ENCODE results near the gene DCK. TPM values are rescaled to one million over a fixed set of nuclear protein-coding genes. Genes with fewer than 3 reads are reported as not detected.
"Not testable (repeated sequence)": the region's sequence is repeated elsewhere in the genome, so short reads cannot be mapped to it uniquely, and the experiment has no call there.

Gene DCK
- total and polyA plus RNA-seq, 2 experiments from 2014 or later = 33.1 to 40.3 TPM

DNA sequence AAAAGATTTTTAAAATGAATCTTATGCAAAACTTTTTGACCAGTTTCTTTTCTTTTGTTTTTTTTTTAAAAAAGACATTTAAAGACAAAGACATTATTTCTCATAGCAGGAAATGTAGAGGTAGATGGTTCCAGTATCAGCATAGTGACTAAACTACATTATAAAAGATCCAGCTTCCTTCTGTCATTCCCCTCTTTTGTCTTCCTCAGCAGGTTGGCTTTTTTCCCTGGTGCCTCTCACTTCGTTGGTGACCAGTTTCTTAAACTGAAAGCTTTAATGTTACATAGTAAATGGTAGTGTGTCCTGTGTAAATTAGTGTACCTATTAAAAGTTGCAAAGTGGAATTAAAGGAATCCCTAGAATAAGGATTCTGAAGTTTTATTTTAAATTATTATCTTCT, 36.1 kb downstream of the DCK start:
- in situ Hi-C loops (cut with MboI) = no loop called here
- 11 to 17% methylated on average over 1 of the region's 1 CpG for WGBS, 2 experiments (ENCODE audit: low coverage in 1 of 2, low lambda C conversion rate in 2 of 2, missing lambda C conversion rate in 2 of 2)
- peak overlapping the region; percentile 10; the same call in 1 of the 2 replicates for H3K27ac ChIP-seq
- H3K27me3 ChIP-seq (replicated peaks; ENCODE audit: insufficient read depth) = no peaks in the 10 kb centered on the region
- H3K9ac ChIP-seq = no peak overlapping the region
- 0 out of 2 replicates have a peak, but pooled peaks cover 7% of the 10 kb centered on the region for H3K36me3 ChIP-seq (ENCODE audit: low read depth)
- H3K9me2 ChIP-seq (ENCODE audit: insufficient read depth) = no peaks in the 10 kb centered on the region
- H3K79me2 ChIP-seq (ENCODE audit: insufficient read depth) = peaks cover 12% of the 10 kb centered on the region
- peak overlapping the region; percentile 37 for H3K4me2 ChIP-seq (ENCODE audit: unreplicated experiment)
- peaks cover 59% of the 10 kb centered on the region for H3K4me1 ChIP-seq (ENCODE audit: insufficient read depth)
- H3K9me3 ChIP-seq (ENCODE audit: low read depth) = no peaks in the 10 kb centered on the region
- H3K4me3 ChIP-seq = peak overlapping the region; percentile 5; the same call in 1 of the 2 replicates
- no peak for TF ChIP-seq EZH2phosphoT487 (IDR thresholded peaks at IDR 0.05; ENCODE audit: insufficient read depth, low read depth)
- no peak for TF ChIP-seq EZH2 (IDR thresholded peaks at IDR 0.05; ENCODE audit: insufficient read depth, poor library complexity, severe bottlenecking)
- H2AFZ ChIP-seq = 0 out of 2 replicates have a peak overlapping the region, but pooled peaks have one; percentile 7
- no peaks in the 10 kb centered on the region for H4K20me1 ChIP-seq (ENCODE audit: insufficient read depth)
- H3F3A ChIP-seq (ENCODE audit: insufficient read depth) = peaks cover 36% of the 10 kb centered on the region
- DNase-seq = peak; percentile 33

DNA sequence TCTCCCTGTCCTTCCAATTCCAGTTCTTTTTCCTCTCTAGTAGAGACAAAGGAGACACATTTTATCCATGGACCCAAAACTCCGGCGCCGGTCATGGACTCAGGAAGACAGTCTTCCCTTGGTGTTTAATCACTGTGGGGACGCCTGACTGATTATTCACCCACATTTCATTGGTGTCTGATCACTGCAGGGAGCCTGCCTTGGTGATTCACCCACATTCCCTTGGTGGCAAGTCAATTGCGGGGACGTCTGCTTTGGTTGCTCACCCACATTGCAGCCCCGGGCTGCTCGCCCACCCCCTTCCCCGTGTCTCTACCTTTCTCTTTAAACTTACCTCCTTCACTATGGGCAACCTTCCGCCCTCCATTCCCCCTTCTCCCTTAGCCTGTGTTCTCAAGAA, 38.7 kb downstream of the DCK start:
- peak overlapping the region; percentile 79 for H3K4me2 ChIP-seq (ENCODE audit: unreplicated experiment)
- in situ Hi-C loops (cut with MboI); H3K9me2 ChIP-seq (ENCODE audit: insufficient read depth); H3K9me3 ChIP-seq (ENCODE audit: low read depth); H3K36me3 ChIP-seq (ENCODE audit: low read depth); H4K20me1 ChIP-seq (ENCODE audit: insufficient read depth); H3K27me3 ChIP-seq (replicated peaks; ENCODE audit: insufficient read depth): not testable (repeated sequence)
- H3K79me2 ChIP-seq (ENCODE audit: insufficient read depth) = peaks cover 12% of the 10 kb centered on the region
- peaks cover 20% of the 10 kb centered on the region for H3F3A ChIP-seq (ENCODE audit: insufficient read depth)
- H3K4me1 ChIP-seq (ENCODE audit: insufficient read depth) = peaks cover 37% of the 10 kb centered on the region
- peak overlapping the region; percentile 92 for H3K27ac ChIP-seq
- H3K4me3 ChIP-seq = peak overlapping the region; percentile 57
- 10 to 14% methylated on average over 8 to 9 of the region's 10 CpGs for WGBS, 2 experiments (ENCODE audit: low coverage in 1 of 2, low lambda C conversion rate in 2 of 2, missing lambda C conversion rate in 2 of 2)
- H2AFZ ChIP-seq = peak overlapping the region; percentile 51; the same call in 1 of the 2 replicates
- peak; percentile 92 for DNase-seq
- H3K9ac ChIP-seq = peak overlapping the region; percentile 59

DNA sequence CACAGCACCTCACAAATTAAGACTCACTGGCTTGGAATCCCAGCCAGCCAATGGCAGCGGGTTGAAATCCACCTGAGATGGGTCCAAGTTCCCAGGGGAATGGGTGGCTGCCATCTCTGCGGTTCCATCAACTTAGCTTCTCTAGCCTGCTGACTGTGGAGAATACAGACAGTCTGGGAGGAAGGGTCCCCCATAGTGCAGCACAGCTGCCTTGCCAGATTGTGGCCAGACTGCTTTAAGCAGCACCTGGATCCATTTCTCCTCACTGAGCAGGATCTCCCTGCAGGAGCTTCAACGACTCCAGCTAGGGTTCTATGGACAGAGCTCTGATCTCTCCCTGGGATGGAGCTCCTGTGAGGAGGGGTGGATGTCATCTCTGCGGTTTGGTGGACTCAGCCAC, 51.8 kb downstream of the DCK start:
- Histone ChIP-seq H3K9me2 (ENCODE audit: insufficient read depth) (no peaks in the 10 kb centered on the region), H3K36me3 (ENCODE audit: low read depth) (no peaks in the 10 kb centered on the region), H4K20me1 (ENCODE audit: insufficient read depth) (no peaks in the 10 kb centered on the region), H3K9me3 (ENCODE audit: low read depth) (no peaks in the 10 kb centered on the region), H3K4me1 (ENCODE audit: insufficient read depth) (no peaks in the 10 kb centered on the region), H3F3A (ENCODE audit: insufficient read depth) (no peaks in the 10 kb centered on the region), H3K27me3 (replicated peaks; ENCODE audit: insufficient read depth) (no peaks in the 10 kb centered on the region), H3K9ac (no peak overlapping the region), H3K79me2 (ENCODE audit: insufficient read depth) (no peaks in the 10 kb centered on the region), H2AFZ (no peak overlapping the region), H3K4me2 (ENCODE audit: unreplicated experiment) (no peak overlapping the region), H3K27ac (no peak overlapping the region), H3K4me3 (no peak overlapping the region)
- TF ChIP-seq EZH2 (IDR thresholded peaks at IDR 0.05; ENCODE audit: insufficient read depth, poor library complexity, severe bottlenecking) (no peak), EZH2phosphoT487 (IDR thresholded peaks at IDR 0.05; ENCODE audit: insufficient read depth, low read depth) (no peak)
- in situ Hi-C loops (cut with MboI) = no loop called here
- no peak for DNase-seq
- 71 to 75% methylated on average over 4 of the region's 4 CpGs for WGBS, 2 experiments (ENCODE audit: low coverage in 1 of 2, low lambda C conversion rate in 2 of 2, missing lambda C conversion rate in 2 of 2)

DNA sequence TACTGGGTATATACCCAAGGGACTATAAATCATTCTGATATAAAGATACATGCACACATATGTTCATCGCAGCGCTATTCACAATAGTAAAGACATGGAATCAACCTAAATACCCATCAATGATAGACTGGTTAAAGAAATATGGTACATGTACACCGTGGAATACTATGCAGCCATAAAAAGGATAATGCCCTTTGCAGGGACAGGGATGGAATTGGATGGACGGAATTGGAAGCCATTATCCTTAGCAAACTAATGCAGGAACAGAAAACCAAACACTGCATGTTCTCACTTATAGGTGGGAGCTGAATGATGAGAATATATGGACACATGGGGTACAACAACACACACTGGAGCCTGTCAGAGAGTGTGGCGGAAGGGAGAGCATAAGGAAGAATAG, 55.9 kb downstream of the DCK start:
- H3F3A ChIP-seq (ENCODE audit: insufficient read depth) = no peaks in the 10 kb centered on the region
- no peak for TF ChIP-seq EZH2 (IDR thresholded peaks at IDR 0.05; ENCODE audit: insufficient read depth, poor library complexity, severe bottlenecking)
- WGBS, 2 experiments (ENCODE audit: low coverage in 1 of 2, low lambda C conversion rate in 2 of 2, missing lambda C conversion rate in 2 of 2) = 63 to 67% methylated on average over 5 of the region's 5 CpGs
- no peak overlapping the region for H2AFZ ChIP-seq
- no peaks in the 10 kb centered on the region for H3K9me2 ChIP-seq (ENCODE audit: insufficient read depth)
- no peaks in the 10 kb centered on the region for H3K27me3 ChIP-seq (replicated peaks; ENCODE audit: insufficient read depth)
- in situ Hi-C loops (cut with MboI) = no loop called here
- H3K9ac ChIP-seq = no peak overlapping the region
- H3K9me3 ChIP-seq (ENCODE audit: low read depth) = no peaks in the 10 kb centered on the region
- H3K36me3 ChIP-seq (ENCODE audit: low read depth) = no peaks in the 10 kb centered on the region
- no peak overlapping the region for H3K27ac ChIP-seq
- H3K4me3 ChIP-seq = no peak overlapping the region
- no peak for DNase-seq
- H3K79me2 ChIP-seq (ENCODE audit: insufficient read depth) = no peaks in the 10 kb centered on the region
- H3K4me1 ChIP-seq (ENCODE audit: insufficient read depth) = no peaks in the 10 kb centered on the region
- H3K4me2 ChIP-seq (ENCODE audit: unreplicated experiment) = no peak overlapping the region
- H4K20me1 ChIP-seq (ENCODE audit: insufficient read depth) = no peaks in the 10 kb centered on the region

DNA sequence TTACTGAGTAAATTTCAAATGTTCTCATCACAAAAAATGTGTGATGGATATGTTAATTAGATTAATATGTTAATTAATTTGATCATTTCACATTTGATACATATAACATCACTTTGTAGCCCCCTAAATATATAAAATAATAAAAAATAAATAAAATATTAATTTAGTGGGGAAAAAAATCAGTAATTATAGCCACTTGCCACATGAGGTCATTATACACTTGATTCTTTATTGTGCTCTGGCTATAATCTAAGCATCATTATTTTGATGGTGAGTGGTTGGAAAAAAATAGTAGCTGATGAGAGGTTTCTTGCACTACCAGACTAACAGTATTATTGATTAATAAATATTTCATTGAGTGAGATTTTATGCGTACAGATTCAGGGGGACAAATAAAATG, 57.4 kb downstream of the DCK start:
- Histone ChIP-seq H3K9ac (no peak overlapping the region), H3K36me3 (ENCODE audit: low read depth) (no peaks in the 10 kb centered on the region), H3K27ac (no peak overlapping the region), H2AFZ (no peak overlapping the region), H3K27me3 (replicated peaks; ENCODE audit: insufficient read depth) (no peaks in the 10 kb centered on the region), H3K4me1 (ENCODE audit: insufficient read depth) (no peaks in the 10 kb centered on the region), H3K4me3 (no peak overlapping the region), H3K9me3 (ENCODE audit: low read depth) (no peaks in the 10 kb centered on the region), H4K20me1 (ENCODE audit: insufficient read depth) (no peaks in the 10 kb centered on the region), H3K79me2 (ENCODE audit: insufficient read depth) (no peaks in the 10 kb centered on the region), H3F3A (ENCODE audit: insufficient read depth) (no peaks in the 10 kb centered on the region), H3K4me2 (ENCODE audit: unreplicated experiment) (no peak overlapping the region), H3K9me2 (ENCODE audit: insufficient read depth) (no peaks in the 10 kb centered on the region)
- 100% methylated on average over 1 of the region's 1 CpG for WGBS, 2 experiments (ENCODE audit: low coverage in 1 of 2, low lambda C conversion rate in 2 of 2, missing lambda C conversion rate in 2 of 2)
- TF ChIP-seq EZH2phosphoT487 (IDR thresholded peaks at IDR 0.05; ENCODE audit: insufficient read depth, low read depth) (no peak), EZH2 (IDR thresholded peaks at IDR 0.05; ENCODE audit: insufficient read depth, poor library complexity, severe bottlenecking) (no peak)
- in situ Hi-C loops (cut with MboI) = no loop called here
- peak; percentile 37 for DNase-seq
